Activated CD4-positive, alpha-beta T cell treated with anti-CD3 and anti-CD28 coated beads, Interleukin-2, amount 50 U/mL, for 1 hour (primary cell): ENCODE data around the gene ATP2B1.

ENCODE experiments used
- DNase-seq: peaks from one replicate; pipeline ENCODE4 v3.0.0-alpha.2; 2020

Gene ATP2B1

DNA sequence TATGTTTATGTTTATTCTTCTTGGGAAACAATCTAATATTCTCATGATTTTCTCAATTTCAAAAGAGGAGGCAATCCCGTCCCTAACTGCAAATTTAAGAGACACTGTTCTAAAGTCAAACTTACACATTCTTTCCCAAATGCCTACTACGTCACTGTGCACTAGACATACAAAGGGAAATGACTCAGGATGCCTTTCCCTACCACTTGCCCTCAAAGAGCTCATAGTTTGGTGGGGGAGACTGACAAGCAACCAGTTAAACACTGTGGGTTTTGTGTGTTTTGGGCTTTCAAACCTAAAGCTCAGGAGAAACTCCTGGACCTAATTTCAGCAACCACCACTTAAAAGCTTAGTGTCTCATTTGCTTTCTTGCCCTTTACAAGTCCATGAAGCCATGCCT is 58.4 kb downstream of the ATP2B1 start:
- no peak for DNase-seq

DNA sequence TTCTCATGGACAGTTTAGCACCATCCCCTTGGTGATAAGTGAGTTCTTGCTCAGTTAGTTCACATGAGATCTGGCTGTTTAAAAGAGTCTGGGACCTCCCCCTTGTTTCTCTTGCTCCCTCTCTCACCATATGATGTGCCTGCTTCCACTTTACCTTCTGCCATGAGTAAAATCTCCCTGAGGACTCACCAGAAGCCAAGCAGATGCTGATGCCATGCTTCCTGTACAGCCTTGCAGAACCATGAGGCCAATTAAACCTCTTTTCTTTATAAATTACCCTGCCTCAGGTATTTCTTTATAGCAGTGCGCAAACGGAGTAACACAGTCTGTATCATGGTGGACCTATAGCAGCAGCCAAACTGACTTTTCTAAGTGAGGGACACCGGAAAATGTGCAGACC is 58.8 kb downstream of the ATP2B1 start:
- DNase-seq = no peak

DNA sequence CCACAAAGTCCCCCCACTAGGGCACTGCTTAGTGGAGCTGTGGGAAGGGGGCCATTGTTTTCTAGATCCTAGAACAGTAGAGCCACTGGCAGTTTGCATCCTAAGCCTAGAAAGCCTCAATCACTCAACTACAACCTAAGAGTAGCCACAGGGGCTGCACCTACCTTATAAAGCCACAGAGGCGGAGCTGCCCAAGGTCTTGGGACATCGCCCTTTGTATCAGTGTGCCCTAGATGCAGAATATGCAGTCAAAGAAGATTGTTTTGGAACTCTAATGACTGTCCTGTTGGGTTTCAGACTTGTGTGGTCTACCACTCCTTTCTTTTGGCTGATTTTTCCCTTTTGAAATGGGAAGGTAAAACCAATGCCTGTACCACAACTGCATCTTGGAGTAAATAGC is 59.5 kb downstream of the ATP2B1 start:
- DNase-seq = no peak

DNA sequence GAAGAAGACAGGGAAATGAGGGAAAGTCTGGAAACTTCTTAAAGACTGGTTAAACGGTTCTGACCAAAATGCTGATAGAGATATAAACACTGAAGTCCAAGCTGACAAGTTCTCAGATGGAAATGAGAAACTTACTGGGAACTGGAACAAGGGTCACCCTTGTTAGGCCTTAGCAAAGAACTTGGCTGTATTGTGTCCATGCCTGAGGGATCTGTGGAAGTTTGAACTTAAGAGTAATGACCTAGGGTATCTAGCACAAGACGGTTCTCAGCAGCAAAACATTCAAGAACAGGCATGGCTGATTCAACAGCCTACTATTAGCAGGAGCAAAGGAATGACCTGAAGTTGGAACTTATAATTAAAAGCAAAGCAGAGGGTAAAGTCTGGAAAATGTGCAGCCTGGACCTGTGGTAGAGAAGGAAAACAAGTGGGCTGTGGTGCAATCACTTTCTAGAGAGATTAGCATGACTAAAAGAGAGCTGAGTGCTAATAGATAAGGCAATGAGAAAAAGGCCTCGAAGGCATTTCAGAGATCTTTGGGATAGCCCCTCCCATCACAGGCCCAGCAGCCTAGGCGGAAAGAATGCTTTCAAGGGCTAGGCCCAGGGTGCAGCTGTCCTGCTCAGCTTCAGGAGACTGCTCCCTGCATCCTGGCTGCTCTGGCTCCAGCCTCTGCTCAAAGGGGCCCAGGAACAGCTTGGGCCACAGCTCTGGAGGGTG is 60.3 kb downstream of the ATP2B1 start:
- DNase-seq = no peak

DNA sequence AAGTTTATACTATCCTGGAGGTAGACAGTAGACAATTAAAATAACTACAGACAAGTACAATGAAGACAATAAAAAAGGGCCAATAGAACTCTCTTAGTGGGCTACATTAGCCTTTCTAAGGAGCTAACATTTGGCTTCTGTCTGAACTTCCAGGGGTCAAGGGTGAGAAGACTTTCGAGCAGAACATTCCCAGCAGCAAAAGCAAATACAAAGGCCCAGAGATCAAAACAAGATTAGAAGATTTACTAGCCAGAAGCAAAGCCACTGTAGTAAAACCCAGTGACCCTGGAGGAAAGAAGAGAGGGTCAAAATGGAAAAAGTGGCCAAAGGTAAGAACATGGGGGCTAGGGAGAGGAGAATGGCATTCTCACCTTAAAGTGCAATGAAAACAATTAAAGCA is 63.2 kb downstream of the ATP2B1 start:
- DNase-seq = no peak

DNA sequence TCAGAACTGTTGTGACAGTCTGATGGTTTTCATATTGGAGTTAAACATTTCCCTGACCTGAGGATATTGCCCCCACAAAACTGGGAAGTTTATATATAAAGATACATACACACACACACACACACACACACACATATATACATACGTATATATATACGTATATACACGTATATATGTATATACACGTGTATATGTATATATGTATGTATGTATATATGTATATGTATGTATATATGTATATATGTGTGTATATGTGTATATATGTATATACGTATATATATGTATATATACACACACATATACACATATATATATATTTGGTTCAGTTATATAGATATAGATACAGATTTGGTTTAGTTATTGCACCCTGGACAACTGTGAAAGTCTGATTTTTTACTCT is 65.7 kb downstream of the ATP2B1 start:
- DNase-seq = no peak

DNA sequence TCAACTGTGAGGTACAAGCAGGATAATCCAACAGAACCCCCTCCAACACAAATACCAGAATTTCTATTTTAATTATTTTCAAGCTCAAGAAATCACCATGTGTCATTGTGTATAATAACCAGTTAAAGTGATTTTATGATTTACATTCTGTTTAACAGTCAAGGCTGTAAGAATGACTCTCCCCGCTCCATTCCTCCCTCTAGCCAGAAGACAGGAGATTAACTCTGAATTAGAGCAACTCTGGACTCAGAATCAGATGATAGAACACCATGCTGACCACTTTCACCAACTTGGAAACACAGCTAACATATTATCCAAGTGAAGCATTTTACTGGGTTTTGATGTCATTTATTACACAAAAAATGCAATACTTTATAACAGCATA is 71.9 kb downstream of the ATP2B1 start:
- no peak for DNase-seq

DNA sequence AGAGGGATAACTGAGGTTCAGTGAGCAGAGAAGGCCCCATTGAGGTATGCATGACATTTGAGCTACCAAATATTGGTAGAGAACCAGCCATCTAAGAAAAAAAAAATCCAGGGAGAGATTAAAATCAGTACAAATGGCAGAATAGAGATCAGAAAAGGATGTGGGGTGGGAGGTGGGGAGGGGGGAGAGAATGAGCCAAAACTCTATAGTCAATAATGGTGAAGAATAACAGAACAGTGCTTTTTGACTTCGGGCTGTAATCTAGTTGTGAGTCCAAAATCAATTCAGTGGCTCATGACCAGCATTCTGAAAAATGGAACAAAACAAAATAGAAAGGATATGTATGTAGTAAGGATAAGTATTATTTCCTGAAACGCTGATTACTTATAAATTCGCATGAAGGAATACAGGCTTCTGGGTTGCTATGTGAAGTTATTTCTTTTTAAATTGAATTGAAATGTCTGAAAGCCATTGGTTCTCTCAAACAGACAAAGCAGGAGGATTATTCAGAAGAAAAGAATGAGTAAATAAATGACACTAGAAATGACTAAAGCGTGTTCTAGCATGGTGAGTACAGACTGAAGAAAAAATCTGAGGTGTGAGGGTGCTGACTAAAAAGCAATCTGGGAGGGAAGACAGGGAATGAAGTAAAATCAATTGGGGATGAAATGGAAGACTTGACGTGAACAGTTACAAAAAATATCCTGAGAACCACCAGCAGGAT is 72.4 kb downstream of the ATP2B1 start:
- DNase-seq = no peak

DNA sequence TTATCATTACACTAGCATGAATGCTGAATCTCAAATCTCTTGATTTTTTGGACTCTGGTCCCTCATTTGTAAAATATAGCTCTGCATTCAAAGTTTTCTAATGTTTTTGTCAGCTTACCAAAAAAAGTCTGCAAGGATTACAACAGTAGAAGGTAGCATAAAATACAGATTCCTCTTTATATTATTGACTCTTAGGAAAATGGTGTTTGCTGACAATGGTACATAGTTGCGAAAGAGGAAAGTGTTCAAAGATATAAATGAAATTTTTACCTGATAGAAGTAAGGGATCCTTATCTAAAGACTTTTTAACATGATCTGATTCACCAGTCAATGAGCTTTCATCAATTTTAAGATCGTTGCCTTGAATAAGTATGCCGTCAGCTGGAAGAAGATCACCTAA is 74.1 kb downstream of the ATP2B1 start:
- DNase-seq = no peak

DNA sequence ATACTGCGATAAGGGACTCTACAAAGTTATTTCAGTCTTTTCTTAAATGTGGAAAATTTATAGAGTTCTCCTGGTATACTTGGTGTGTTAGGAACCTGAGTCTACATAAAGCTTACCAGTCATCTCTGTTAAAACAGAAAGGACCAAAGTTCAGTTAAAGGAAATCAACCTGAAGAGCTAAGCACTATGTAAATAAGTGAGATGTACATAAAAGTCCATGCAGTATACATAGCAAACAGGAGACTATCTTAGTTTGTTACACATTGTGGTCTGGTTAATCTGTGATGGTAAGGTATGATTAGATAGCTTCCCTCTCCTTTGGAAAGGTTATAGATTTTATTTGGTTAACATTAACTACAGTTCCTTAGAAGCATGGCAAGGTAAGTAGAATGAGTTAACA is 75.9 kb downstream of the ATP2B1 start:
- DNase-seq = no peak

DNA sequence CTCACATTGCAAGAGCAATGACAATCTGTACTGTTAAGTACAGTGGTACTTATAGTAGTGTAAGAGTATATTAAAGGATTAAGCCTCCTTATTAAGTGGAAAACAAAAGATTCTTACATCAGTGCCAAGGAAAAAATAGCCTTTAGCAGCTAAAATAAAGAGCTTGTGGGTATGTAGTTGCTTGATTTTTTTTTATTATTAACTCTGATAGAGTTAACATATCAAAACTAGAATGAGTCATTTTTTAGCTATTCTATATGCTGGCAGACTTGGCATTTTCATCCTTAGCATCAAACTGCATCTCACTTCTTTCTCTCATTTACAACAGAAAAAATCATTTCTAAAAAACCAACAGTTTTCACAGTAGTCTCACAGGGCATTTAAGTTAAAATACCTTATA is 86.5 kb downstream of the ATP2B1 start:
- DNase-seq = no peak

DNA sequence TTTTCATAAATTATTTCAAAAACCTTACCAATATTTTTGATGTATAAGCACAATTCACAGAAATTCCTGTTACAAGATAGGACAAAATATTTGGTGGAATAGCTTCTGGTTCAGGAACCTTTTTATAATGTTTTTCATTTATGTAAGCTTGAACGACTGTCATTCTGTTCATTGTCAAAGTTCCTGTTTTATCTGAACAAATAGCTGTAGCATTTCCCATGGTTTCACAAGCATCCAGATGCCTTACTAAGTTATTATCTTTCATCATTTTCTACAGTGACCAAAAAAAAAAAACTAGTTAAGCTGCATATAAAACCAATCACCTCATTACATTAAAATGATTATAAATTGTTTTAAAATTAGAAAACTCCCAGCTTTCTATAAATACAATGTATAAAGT is 87.1 kb downstream of the ATP2B1 start:
- no peak for DNase-seq

DNA sequence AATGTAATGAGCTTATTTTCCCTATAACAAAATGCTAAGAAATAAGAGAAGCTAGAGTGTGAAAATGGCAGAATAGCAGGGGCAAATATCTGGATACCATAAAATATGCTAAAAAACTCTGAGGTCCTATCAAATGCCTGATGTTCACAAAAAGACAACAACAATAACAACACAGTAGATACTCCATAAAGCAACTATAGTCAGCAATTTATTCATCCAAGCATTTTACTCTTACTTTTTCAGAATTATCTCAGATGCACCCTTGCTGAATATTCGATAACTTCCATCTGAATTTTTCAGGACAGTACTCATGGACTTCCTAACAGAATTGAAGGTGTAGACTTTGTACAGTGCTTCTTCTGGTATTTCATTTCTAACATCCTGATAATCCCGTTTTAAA is 88.9 kb downstream of the ATP2B1 start:
- DNase-seq = no peak

DNA sequence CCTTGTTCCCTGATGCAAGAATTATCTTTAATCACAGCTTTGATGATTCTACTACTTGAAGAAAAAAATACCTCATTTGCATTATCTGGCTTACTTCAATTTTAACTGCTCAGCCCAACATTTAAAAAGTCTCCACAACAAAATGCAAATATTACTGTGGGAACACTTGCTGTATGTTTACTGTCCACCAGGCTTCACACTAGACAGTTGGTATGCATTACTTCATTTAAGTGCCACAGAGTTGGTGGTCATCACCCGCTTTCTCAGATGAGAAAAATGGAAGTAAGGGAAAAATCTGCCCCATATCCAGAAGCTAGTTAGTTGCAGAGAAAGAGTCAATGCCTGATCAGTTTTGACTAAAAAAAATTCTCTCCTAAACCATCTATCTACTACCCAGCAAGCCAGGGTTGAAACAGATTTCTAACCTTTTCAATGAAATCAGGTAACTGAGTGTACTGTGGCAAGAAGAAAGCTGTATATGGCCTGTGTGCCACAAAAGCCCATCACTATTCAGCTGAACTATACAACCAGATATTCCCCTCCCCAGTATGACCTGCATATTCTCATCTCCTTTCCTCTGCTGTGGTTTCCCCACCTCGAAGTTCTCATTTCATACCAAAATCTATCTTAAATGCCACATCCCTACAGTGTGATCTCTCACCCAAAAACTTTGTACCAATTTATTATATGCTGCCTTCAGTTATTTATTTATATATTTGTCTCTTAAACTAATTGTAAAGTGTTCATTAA is 90.3 kb downstream of the ATP2B1 start:
- DNase-seq = no peak

DNA sequence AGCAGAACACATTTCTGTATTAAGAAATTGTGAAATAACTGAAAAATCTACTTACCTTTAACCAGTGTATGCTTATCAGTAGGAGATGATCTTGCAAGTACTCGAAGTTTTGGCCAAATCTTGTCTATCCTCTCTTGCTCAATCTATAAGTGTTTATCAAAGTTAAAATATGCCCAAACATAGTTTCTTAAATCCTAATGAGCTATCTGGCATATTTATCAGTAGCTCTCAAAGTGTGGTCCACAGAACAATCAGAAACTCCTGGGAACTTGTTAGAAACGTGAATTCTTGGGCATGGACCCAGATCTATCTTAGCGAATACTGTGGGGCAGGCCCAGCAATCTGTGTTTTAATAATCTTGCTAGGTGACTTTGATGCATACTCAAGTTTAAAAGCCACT is 98.3 kb downstream of the ATP2B1 start:
- DNase-seq = no peak

DNA sequence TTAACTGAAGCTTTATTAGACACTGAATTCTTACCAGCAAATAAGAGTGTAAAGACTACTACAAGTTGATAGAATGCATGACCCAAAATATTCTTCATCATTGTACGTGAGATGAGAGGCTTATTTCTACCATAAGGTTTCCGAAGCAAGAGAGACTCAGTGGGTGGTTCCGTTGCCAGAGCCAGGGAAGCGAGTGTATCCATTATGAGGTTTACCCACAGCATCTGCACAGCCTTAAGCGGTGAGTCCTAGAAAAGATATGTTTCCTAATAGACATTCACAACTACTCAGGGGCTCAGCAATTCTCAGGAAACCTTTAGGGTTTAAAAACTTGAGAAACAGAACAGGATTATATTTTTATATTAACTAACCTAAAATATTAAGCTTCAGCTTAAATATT is 105.0 kb downstream of the ATP2B1 start:
- no peak for DNase-seq

DNA sequence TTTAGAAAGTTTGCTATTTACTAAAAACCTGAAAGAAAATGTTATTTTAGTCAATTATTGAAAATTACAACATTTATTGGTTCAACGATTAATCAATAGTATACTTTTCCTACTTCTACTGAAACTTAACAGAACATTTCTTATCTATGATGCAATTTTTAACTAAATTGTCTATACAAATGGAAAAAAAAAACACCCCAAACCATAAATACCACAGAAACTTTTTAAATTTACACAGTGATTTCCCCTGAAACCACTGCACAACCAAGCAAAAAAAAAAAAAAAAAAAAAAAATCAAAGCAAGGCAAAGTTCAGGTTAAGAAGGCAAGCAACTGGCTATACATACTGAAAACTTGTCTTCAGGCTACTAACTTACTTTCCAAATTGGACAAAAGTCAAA is 110.9 kb downstream of the ATP2B1 start:
- no peak for DNase-seq

DNA sequence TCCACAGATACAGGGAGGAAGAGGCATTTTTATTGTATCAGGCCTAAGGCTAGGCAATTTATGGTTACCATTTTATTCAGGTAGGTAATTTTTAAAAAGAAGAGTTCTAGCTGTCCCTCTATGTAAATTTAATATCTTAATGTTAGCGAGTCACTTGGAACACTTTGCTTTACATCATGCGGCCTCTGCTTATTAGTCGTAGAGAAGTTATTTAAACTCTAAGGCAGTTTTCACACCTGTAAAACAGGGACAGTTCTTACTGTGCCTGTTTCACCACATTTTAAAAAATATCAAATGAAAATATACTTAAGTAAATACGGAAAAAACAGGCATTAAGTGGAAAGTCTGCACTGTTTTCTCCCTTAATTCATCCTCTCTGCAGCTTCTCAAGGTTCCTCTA is 111.4 kb downstream of the ATP2B1 start:
- no peak for DNase-seq

DNA sequence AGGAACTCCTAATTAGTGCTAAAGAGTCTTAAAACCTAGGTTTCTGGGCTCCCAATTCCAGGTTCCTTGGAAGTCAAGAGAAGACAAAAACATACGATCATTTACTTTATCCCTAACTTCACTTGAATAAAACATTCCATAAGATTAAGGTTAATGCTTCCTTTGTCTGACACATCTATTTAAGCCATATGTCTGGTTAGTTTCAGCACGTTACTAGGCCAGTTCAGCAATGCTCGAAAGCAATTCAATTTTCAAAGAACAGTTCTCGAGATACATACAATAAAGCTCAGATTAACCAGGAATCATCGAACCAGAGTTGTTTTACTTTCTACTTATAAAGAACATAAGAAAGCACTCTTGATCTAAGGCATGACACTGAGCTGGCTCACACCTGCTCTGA is 114.8 kb downstream of the ATP2B1 start:
- DNase-seq = no peak

DNA sequence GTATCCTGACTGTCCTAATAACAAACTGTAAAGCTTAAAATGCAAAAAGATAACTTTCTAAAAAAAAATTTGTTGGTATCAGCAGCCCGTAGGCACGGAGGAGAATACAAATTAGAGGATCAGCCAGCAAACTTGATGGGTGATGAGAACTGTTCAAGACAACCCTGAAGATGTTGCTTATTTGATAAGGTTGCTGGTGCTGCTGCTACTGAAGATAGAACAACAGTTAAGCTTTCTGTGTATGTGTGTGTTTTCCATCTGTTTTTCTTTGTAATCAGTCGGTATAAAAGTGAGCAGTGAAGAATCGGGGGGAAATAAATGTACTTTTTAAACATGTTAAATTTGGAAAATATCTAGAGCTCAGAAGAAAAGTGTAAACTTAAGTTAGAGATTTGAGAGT is 115.4 kb downstream of the ATP2B1 start:
- DNase-seq = no peak

DNA sequence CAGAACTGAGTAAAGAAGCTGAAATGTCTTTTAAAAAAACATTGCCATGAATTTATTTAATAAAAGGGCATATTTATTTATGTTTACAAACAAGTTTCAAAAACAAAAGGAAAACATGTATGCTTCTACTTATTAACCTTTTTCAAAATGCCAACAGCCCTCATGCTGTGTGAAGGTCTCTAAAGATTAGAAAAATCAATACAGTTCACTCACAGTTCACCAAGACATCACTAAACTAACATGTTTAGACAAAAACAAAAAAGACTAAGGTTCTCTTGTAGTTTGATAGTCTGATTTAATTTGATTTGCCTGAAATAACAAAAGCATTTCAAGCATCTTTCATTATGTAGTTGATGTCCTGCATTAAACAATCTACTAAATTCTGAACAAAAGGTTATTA is 118.9 kb downstream of the ATP2B1 start:
- no peak for DNase-seq

DNA sequence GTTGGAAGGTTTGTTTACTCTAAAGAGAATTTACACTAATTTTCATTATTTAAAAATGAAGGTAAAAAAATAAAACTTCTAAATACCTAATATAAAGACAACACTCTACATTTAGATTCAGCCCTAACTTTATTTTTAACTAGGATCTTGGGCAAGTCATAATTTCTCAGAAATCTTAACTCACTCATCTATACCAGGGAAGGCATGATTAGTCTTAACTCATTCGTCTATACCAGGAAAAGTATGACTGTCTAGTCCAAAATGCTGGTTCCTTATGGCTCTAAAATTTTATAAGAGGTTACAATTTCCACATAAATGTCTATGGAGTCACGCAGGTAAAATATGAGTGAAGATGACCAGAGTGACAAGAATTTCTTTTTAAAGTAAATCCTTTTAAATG is 130.1 kb downstream of the ATP2B1 start:
- DNase-seq = no peak

DNA sequence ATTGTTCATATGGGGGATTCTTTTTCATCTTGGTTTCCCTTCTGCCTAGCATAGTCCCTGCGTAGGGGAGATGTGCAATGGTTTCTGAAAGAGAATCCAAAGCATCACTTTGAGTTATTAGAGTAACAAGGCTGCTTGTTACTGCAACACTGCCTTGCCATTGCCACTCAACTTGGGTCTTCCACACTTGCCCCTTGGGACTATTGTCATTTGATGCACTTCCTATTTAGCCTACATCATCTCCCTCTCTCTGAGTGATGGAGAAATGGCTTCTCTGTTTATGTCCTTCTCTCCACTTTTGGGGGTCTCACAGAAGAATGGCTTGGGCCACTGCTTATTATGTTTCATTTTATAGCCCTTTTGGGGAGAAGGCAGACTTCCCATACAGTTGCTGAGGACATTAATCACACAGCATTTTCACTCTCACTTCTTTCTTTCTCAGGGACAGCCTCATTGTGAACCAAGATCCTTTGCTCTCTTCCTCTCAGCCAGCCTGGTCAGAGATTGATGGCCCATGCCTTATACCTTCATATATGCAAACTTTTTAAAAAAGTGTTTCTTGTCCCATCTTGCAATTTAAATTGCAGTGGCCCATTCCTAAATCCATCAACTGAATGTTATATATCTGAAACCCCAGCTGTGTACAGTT is 131.9 kb downstream of the ATP2B1 start:
- DNase-seq = no peak

DNA sequence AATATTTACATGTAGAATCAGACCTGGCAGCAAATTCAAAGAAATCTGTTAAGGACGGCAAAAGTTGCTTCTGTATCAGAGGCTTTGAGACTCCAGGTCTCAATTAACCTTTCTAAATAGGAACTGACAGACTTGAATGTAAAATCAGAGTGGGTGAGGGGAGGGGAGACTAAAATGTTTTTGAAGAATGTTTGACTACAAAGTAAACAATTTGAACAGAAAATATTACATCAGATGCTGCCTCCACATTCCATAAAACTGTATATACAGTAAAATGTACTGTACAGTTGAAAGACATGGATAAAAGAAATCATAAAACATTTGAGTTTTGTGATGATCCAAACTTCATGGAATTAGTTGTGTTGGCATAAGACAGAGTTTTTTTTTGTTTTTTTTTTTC is 133.3 kb downstream of the ATP2B1 start:
- DNase-seq = no peak
